NCI-H1105 (cell line): Measurements from ENCODE around the gene DTNBP1.

Experiments
- DNase-seq: peaks from one replicate; lab custom pipeline; 2025; lab: John Stamatoyannopoulos, UW

Gene DTNBP1

GRCh38 chr6:15626160-15626559 is 36.7 kb downstream of the DTNBP1 start:
- DNase-seq: no peak

- DNase-seq: peak; percentile 11
Measured at GRCh38 chr6:15623276-15624116, 39.3 kb downstream of the DTNBP1 start.

GRCh38 chr6:15622045-15622740 is 40.6 kb downstream of the DTNBP1 start:
- DNase-seq: no peak

- no peak for DNase-seq
Measured at GRCh38 chr6:15621203-15622044, 41.4 kb downstream of the DTNBP1 start.

GRCh38 chr6:15620611-15621010 is 42.2 kb downstream of the DTNBP1 start:
- no peak for DNase-seq

- no peak for DNase-seq
Measured at GRCh38 chr6:15619330-15619729, 43.5 kb downstream of the DTNBP1 start.

GRCh38 chr6:15618685-15619084 is 44.1 kb downstream of the DTNBP1 start:
- DNase-seq: no peak

GRCh38 chr6:15616261-15616660 is 46.6 kb downstream of the DTNBP1 start:
- no peak for DNase-seq

GRCh38 chr6:15615802-15616201 is 47.0 kb downstream of the DTNBP1 start:
- DNase-seq: no peak

GRCh38 chr6:15614277-15614676 is 48.6 kb downstream of the DTNBP1 start:
- DNase-seq: no peak

- no peak for DNase-seq
Measured at GRCh38 chr6:15608396-15608795, 54.4 kb downstream of the DTNBP1 start.

- DNase-seq: no peak
Measured at GRCh38 chr6:15607603-15608002, 55.2 kb downstream of the DTNBP1 start.

- DNase-seq: no peak
Measured at GRCh38 chr6:15606347-15606746, 56.5 kb downstream of the DTNBP1 start.

GRCh38 chr6:15604843-15605242 is 58.0 kb downstream of the DTNBP1 start:
- no peak for DNase-seq

- no peak for DNase-seq
Measured at GRCh38 chr6:15602154-15602553, 60.7 kb downstream of the DTNBP1 start.

- no peak for DNase-seq
Measured at GRCh38 chr6:15598273-15598798, 64.5 kb downstream of the DTNBP1 start.

GRCh38 chr6:15596186-15596896 is 66.5 kb downstream of the DTNBP1 start:
- no peak for DNase-seq

- DNase-seq: no peak
Measured at GRCh38 chr6:15595461-15596173, 67.2 kb downstream of the DTNBP1 start.

GRCh38 chr6:15594512-15595259 is 68.1 kb downstream of the DTNBP1 start:
- no peak for DNase-seq

- DNase-seq: no peak
Measured at GRCh38 chr6:15593798-15594197, 69.0 kb downstream of the DTNBP1 start.
